ENCODE measurements around the gene TRIP6. TPM values are rescaled to one million over a fixed set of nuclear protein-coding genes. Genes with fewer than 3 reads are reported as not detected.

The TRIP6 gene
- total and polyA plus RNA-seq, 2 experiments from 2014 or later: 44.6 to 112 TPM

- TF ChIP-seq, protein P1, sequence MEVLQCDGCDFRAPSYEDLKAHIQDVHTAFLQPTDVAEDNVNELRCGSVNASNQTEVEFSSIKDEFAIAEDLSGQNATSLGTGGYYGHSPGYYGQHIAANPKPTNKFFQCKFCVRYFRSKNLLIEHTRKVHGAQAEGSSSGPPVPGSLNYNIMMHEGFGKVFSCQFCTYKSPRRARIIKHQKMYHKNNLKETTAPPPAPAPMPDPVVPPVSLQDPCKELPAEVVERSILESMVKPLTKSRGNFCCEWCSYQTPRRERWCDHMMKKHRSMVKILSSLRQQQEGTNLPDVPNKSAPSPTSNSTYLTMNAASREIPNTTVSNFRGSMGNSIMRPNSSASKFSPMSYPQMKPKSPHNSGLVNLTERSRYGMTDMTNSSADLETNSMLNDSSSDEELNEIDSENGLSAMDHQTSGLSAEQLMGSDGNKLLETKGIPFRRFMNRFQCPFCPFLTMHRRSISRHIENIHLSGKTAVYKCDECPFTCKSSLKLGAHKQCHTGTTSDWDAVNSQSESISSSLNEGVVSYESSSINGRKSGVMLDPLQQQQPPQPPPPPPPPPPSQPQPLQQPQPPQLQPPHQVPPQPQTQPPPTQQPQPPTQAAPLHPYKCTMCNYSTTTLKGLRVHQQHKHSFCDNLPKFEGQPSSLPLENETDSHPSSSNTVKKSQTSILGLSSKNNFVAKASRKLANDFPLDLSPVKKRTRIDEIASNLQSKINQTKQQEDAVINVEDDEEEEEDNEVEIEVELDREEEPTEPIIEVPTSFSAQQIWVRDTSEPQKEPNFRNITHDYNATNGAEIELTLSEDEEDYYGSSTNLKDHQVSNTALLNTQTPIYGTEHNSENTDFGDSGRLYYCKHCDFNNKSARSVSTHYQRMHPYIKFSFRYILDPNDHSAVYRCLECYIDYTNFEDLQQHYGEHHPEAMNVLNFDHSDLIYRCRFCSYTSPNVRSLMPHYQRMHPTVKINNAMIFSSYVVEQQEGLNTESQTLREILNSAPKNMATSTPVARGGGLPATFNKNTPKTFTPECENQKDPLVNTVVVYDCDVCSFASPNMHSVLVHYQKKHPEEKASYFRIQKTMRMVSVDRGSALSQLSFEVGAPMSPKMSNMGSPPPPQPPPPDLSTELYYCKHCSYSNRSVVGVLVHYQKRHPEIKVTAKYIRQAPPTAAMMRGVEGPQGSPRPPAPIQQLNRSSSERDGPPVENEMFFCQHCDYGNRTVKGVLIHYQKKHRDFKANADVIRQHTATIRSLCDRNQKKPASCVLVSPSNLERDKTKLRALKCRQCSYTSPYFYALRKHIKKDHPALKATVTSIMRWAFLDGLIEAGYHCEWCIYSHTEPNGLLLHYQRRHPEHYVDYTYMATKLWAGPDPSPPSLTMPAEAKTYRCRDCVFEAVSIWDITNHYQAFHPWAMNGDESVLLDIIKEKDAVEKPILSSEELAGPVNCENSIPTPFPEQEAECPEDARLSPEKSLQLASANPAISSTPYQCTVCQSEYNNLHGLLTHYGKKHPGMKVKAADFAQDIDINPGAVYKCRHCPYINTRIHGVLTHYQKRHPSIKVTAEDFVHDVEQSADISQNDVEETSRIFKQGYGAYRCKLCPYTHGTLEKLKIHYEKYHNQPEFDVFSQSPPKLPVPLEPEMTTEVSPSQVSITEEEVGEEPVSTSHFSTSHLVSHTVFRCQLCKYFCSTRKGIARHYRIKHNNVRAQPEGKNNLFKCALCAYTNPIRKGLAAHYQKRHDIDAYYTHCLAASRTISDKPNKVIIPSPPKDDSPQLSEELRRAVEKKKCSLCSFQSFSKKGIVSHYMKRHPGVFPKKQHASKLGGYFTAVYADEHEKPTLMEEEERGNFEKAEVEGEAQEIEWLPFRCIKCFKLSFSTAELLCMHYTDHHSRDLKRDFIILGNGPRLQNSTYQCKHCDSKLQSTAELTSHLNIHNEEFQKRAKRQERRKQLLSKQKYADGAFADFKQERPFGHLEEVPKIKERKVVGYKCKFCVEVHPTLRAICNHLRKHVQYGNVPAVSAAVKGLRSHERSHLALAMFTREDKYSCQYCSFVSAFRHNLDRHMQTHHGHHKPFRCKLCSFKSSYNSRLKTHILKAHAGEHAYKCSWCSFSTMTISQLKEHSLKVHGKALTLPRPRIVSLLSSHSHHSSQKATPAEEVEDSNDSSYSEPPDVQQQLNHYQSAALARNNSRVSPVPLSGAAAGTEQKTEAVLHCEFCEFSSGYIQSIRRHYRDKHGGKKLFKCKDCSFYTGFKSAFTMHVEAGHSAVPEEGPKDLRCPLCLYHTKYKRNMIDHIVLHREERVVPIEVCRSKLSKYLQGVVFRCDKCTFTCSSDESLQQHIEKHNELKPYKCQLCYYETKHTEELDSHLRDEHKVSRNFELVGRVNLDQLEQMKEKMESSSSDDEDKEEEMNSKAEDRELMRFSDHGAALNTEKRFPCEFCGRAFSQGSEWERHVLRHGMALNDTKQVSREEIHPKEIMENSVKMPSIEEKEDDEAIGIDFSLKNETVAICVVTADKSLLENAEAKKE (CRISPR knock-in tag; IDR thresholded peaks at IDR 0.05): no peak
- TF ChIP-seq EZH2 (IDR thresholded peaks at IDR 0.05; ENCODE audit: low read depth, unreplicated experiment): no peak
- TF ChIP-seq JUNB (IDR thresholded peaks at IDR 0.05; ENCODE audit: unreplicated experiment): no peak
Measured at GRCh38 chr7:100874577-100875355, 7.6 kb downstream of the TRIP6 start, which contains the start of gene SRRT (continued).

DNA sequence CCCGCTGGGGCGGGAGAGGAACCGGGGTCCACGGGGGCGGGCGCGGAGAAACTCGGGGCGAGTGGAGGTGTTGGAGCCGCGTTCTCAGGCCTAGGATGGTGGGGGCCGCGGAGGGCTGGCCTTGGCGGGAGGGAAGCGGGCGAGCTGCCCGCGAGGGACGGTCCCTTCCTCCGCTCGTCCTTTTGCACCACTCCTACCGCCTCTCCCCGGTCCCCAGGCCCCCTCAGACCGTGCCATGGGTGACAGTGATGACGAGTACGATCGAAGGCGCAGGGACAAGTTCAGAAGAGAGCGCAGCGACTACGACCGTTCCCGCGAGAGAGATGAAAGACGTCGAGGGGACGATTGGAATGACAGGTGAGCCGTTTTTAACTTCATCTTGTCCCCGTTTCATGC lies 8.2 kb downstream of the TRIP6 start:
- peaks cover 31% of the 10 kb centered on the region for H3K27me3 Mint-ChIP-seq (ENCODE audit: insufficient read depth, low read depth, poor library complexity)
- peaks cover 28% of the 10 kb centered on the region for H3K4me1 Mint-ChIP-seq
- H2AFZ ChIP-seq: 0 out of 2 replicates have a peak overlapping the region, but pooled peaks have one; percentile 84
- H3K4me1 ChIP-seq (ENCODE audit: insufficient read depth): peaks cover 8% of the 10 kb centered on the region
- H3F3A ChIP-seq (replicated peaks; ENCODE audit: low read depth): peaks cover 26% of the 10 kb centered on the region
- H3K4me2 ChIP-seq: peak overlapping the region; percentile 100
- TF ChIP-seq EZH2 (IDR thresholded peaks at IDR 0.05; ENCODE audit: low read depth, unreplicated experiment): no peak
- TF ChIP-seq, protein P2, sequence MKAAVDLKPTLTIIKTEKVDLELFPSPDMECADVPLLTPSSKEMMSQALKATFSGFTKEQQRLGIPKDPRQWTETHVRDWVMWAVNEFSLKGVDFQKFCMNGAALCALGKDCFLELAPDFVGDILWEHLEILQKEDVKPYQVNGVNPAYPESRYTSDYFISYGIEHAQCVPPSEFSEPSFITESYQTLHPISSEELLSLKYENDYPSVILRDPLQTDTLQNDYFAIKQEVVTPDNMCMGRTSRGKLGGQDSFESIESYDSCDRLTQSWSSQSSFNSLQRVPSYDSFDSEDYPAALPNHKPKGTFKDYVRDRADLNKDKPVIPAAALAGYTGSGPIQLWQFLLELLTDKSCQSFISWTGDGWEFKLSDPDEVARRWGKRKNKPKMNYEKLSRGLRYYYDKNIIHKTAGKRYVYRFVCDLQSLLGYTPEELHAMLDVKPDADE (IDR thresholded peaks at IDR 0.05): no peak
- TF ChIP-seq JUNB (IDR thresholded peaks at IDR 0.05; ENCODE audit: unreplicated experiment): no peak
- TF ChIP-seq STAT1 (IDR thresholded peaks at IDR 0.05; ENCODE audit: unreplicated experiment): no peak
- H3K9me2 ChIP-seq (ENCODE audit: insufficient read depth): no peaks in the 10 kb centered on the region
- H3K27me3 ChIP-seq (ENCODE audit: insufficient read depth): no peaks in the 10 kb centered on the region
- DNase-seq (ENCODE audit: low spot score) (peak; percentile 59), ATAC-seq (peak; percentile 22)
- H3K9me3 Mint-ChIP-seq: peaks cover 3% of the 10 kb centered on the region
- peaks cover 48% of the 10 kb centered on the region for H4K20me1 ChIP-seq (replicated peaks; ENCODE audit: insufficient read depth)
- H3K36me3 Mint-ChIP-seq (ENCODE audit: low read depth): peaks cover 92% of the 10 kb centered on the region
- H3K36me3 ChIP-seq (ENCODE audit: insufficient read depth): peaks cover 42% of the 10 kb centered on the region
- peaks cover 53% of the 10 kb centered on the region for H3K79me2 ChIP-seq (replicated peaks; ENCODE audit: insufficient read depth)
- H3K4me3 ChIP-seq: peak overlapping the region; percentile 98
- peak overlapping the region; percentile 98 for H3K27ac ChIP-seq (ENCODE audit: low read depth)
- H3K4me3 Mint-ChIP-seq: peak overlapping the region; percentile 100
- H3K27ac Mint-ChIP-seq: peak overlapping the region; percentile 99

Measured in GM23338 (cell line).